Neural progenitor cell (in vitro differentiated cells): ENCODE data around the gene COL23A1.

Source experiments
- EZH2 ChIP-seq: fragments of 200-600 bp; sonication (generic); IDR thresholded peaks from 2 replicates; pipeline ENCODE4 v1.6.1; 2017; ENCODE audit warnings: antibody characterized with exemption, mild to moderate bottlenecking, moderate library complexity
- EZH2phosphoT487 ChIP-seq: fragments of 200-600 bp; sonication (generic); IDR thresholded peaks from 2 replicates; pipeline ENCODE4 v1.6.1; 2017; ENCODE audit warnings: antibody characterized with exemption
- TF ChIP-seq, protein P1 (sequence below): fragments of 200-600 bp; sonication (generic); IDR thresholded peaks from 2 replicates; pipeline ENCODE4 v1.5.1; 2017; ENCODE audit warnings: antibody characterized with exemption, mild to moderate bottlenecking

DNA sequence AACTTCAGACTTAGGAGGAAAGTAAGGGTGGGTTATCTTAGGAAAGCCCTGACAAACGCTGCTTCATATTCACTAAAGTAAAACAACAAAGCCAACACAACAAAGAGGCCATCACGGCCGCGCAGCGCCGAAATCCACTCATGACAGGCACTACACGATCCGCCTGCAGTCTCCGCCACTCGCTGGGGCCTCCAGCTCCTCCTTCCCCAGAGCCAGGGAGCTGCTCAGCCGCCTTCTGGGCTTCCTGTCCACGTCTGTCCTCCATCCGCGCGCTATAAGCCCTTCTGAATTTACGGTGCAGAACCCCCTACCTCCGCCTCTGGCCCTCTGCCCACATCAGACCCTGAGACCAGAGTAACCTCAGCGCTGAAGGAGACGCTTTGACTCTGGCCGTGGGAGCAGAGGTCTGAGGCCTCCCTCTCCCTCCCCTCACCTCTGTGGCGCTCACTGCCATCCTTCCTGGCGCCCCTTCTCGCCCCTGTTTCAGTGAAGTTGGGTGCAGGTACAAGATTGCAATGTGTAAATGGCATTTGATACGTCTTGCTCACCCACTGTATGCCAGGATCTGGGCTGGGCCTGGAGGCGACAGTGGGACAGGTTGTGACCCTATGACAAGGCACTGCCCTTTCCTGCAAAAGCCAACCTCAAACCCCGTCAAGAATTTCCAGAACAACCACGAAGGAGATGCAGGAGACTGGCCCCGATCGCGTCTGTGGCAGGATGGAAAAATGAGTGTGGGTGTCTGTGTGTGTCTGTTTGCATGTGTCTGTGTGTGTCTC lies 282.7 kb downstream of the COL23A1 start:
- TF ChIP-seq EZH2 (no peak), EZH2phosphoT487 (no peak)
- TF ChIP-seq, protein P1, sequence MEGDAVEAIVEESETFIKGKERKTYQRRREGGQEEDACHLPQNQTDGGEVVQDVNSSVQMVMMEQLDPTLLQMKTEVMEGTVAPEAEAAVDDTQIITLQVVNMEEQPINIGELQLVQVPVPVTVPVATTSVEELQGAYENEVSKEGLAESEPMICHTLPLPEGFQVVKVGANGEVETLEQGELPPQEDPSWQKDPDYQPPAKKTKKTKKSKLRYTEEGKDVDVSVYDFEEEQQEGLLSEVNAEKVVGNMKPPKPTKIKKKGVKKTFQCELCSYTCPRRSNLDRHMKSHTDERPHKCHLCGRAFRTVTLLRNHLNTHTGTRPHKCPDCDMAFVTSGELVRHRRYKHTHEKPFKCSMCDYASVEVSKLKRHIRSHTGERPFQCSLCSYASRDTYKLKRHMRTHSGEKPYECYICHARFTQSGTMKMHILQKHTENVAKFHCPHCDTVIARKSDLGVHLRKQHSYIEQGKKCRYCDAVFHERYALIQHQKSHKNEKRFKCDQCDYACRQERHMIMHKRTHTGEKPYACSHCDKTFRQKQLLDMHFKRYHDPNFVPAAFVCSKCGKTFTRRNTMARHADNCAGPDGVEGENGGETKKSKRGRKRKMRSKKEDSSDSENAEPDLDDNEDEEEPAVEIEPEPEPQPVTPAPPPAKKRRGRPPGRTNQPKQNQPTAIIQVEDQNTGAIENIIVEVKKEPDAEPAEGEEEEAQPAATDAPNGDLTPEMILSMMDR, result no peak
